Suppressor macrophage (primary cell): ENCODE results near the gene NUP210L.

Experiments used
- DNase-seq, 4 experiments: peaks; one replicate each; pipeline ENCODE4 v3.0.0-alpha.2; 2020 to 2022

NUP210L gene

DNA sequence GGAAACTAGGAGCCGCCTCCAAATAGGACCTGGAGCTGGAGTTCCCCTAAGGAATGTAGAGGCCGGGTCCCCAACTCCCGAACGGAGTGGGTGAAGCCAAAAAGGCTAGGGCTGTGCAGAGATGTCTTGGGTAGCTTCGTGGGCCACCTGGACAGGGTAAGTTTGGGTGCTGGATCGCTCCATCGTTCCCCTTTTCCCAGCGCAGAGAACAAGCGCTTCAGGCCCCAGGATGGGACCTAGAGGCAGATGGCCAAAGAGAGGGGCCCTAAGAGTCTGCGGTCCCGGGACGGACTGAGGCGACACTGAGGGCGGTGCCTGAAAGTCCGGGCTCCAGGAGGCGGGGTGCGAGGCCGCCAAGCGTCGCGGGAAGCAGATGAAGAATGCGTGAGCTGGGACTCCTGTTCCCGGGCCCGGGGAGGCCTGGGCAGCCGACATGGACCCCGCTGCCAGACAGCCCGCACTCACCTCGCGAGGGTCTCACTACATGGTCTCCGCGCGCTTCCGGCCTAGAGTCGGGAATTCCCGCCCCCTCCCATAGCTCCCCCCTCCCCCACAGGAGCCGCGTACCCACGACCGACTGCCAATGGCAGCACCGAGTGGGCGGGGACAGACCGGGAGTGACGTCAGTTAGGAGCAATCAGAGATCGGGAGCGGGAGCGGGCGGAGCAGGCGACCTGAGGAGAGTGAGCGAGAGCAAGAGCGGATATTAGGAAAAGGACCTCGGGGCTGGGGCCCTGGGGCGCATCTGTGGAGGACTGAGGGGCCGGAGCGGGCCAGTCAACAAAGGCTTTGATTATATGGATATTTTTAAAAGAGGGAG is 191.6 kb downstream of the NUP210L start, which contains the start of gene SLC39A1:
SLC39A1 (minus strand) TSS at position 508 of the 820 bp plus-strand sequence. CDS start 822 bp downstream, outside the sequence.
- DNase-seq = peak; percentile 96 to 99 (median 98)

DNA sequence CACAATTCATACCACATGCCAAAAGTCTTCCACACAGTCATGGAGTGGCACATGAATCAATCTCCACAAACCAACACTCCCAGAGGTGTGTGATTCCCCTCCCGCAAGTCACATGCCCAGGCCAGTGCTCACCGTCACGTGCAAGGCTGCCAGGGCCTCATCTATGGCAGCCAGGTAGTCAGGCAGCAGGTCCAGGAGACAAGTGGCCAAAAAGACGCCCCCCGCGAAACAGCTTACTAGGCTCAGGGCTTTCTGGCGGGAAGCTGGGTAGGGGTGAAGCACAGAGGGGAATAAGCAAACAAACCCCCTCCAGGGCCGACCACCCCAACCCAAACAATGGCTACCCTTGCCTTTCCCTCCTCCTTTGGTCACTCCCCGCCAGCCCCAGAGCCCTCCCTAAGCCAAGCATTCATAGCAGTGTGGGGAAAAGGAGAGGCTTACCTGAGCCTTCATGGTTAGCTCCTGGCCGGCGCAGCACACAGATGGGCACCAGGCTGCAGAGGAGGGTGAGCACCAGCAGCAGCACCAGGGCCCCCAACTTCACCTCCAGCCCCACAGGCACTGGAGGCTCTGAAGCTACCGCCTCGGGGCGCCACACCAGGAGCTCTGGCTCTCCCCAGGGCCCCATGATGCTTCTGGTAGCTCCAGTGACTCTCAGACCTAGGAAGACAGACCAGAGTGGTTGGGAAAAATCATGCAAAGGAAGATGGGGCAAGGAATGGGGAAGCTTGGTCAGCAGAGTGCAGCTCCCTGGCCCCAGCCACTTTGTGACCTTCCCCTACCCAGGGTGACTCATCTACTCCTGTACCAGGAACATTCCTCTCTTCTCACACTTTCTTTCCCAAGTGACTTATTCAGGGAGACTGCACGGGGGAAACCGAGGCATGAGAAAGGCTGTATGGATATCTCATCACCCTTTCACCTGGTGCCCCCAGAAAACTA is 192.5 kb downstream of the NUP210L start:
- DNase-seq = peak; percentile 71 to 86 (median 85)

DNA sequence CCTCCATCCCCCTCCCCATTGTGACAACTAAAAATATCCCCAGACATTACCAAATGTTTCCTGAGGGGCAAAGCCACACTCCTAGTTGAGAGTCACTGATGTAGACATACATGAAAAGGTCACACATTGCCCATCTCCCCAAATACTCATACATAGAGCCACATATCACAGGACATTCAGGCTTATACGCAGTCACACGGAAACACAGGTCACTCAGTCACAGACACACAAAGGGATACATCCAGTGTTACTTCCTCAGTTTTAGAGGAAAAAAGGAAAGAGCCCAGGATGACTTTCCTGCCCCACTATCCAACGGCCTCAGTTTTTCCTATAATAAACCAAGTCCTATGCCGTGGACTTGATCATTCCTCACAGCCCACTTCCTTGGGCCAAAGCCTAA is 193.5 kb downstream of the NUP210L start:
- DNase-seq = peak in 1 of 4 experiments; percentile 40

DNA sequence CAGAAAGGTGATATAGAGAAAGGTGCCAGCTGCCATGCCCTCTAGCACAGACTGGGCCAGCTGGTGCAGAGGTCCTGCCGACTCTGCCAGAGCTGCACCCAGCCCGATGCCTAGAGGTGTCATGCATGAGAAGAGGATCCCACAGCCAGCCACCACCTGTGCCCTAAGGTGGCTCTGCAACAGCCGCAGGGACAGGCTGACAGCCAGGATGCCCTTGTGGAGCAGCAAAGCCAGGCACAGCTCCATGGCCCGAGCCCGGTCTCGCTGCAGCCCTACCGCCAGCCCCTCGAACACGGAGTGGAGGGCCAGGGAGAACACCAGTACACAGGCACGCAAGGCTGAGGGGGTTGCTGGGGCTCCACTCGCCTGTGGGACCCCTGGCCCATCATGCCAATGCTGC is 194.7 kb downstream of the NUP210L start:
- DNase-seq = no peak

DNA sequence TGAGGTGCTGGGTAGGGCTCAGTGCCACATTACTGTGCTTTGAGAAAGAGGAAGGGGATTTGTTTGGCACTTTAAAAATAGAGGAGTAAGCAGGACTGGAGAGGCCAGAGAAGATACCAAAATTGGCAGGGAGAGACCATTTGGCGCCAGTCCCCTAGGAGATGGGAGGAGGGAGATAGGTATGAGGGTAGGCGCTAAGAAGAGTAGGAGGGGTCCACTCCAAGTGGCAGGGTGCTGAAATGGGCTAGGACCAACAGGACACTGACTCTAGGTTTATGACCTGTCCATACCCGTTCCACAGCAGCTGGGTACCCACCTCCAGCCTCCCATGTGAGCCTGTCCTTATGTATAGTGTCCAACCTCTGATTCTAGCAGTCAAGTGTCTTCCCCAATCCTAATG is 195.4 kb downstream of the NUP210L start:
- no peak for DNase-seq

DNA sequence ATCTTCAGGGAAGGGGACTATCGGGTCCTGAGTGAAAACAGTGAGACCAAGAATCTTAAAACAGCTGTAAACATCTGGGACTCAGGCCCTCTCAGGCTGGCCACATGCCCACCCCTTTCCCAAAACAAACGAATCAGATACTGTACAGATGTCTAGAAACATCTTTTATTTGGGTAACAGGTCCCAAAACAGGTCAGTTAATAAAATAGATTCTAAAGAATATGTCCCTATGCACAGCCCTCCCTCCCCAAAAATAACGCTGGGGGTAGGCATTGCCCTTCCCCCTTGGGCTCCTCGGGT is 196.0 kb downstream of the NUP210L start:
- no peak for DNase-seq

DNA sequence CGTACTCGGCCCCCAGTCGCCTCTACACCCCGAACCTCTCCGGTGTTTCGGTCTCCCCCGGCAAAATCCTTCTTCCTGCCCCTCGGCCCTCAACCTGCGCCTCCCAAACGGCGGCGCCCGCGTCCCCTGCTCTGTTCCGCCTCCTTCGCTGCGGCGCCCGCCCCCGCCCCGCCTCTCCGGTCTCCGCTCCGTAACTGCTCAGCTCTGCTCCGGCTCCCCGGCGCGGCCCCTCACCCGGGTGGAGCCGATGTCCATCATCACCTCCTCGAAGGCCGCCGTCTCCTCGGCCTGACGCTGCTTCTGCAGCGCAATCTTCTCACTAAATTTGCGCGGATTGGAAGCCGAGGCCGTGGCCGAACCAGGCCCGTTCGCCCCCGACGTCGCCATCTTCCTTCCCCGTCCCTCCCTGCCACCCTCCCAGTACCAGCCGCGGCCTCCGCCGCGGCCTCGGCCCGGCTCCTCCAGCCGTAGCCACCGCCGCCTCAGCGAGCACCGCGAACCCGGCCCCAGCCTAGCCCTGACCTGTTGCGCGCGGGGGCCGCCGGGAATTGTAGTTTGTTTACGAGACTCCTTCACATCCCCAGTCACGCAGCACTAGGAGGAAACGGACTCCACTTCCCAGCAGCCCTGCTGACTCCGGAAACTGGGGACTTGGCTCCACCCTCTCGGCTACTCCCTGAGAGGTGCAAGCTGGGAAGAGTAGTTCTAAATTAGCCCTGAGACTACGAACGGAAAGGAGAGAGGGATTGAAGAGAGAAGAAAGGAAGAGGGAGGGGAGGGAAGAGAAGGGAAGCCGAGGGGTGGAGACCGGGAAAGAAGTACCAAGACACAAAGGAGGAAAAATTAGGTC is 196.5 kb downstream of the NUP210L start, which contains the start of gene CRTC2:
CRTC2 (minus strand) TSS at position 502 of the 850 bp plus-strand sequence; CDS start at position 387, 115 bp downstream.
- DNase-seq = peak; percentile 97 to 99 (median 98)

DNA sequence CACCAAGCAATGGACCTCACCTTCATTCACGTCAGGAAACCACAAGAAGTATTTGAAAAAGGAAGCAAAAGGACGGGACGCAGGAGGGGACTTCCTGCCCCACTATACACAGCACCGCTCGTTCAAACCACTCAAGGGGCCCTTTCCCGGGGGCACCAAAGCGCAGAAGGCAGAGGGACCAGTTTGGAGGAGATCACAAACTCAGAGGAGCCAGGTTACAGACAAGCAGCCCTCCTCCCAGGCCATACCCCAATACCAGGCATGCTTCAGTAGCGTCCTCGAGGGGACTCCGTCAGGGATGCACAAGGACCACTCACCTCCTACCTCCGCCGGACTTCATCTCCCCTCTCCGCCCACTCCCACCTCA is 197.1 kb downstream of the NUP210L start:
- DNase-seq = peak in 2 of 4 experiments; percentile 29 to 34

DNA sequence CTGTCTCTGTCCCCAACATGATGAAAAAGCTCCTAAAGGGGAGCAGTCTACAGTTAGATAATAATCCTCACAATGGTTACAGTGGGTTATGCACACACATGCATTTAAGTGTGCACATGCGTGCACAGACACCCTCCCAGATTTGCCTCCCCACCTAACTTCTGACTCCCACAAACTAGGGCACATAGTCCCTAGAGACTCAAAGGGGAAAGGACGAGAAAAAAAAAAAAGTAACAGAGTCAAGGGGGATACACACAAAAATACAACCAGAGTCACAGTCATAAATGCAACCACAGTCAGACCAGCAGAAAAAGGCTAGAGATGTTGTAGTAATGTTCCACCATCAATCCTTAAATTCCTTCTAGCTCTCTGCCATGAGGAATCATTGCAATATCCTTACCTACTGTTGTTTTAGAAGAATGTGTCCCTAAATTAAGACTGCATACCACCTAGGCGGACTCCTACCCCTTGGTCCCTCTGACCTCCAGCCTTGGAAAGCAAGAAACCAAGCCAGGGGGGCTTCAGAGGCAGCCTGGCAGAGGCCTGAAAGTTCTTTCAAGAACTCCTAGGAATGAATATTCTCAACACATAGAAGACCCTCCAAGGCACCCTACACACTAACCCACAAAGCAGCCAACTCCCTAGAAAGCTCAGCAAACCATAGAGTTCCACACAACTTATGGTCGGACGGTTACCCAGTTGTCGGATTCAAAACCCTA is 197.7 kb downstream of the NUP210L start:
- DNase-seq = no peak

DNA sequence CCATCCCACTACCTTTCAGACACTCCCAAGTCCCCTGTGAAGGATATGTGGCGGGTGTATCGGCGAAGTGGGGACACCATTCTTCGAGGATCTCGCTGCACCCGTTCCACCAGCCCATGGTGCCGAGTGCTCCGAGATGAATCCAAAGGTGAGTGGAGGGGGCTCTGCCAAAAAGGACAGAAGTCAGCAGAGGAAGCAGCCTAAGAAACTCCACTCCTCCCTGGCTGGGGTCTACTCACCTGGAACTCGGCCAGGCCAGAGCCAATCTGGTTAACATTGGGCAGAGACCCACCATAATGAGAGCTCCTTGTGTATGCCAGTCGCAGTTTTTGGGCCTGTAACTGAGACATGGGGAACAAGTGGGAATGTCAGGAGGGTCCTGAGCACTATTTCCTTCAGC is 200.0 kb downstream of the NUP210L start:
- DNase-seq = no peak

DNA sequence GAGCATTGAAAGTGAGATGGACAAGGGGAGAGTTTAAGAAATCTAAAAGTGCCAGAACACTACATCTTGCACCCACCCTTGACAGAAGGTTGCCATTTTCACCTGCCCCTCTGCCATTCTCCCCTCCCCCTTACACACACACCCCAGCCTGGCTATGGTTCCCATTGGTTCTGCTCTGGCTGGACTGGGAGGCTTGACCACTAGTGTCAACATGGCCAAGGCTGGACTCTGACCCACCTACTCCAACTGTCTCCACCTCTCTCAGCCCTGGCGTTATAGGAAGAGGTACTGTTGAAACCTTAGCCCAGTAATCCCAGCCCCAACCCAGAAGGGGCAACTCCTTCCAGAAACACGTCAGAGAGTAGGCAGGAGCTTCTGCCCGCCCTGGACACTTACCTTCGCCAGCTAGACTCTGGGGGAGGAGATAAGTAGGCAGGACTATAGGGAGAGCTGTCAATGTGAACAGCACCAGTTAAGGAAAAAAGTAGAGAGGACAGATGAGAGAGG is 201.0 kb downstream of the NUP210L start:
- no peak for DNase-seq

DNA sequence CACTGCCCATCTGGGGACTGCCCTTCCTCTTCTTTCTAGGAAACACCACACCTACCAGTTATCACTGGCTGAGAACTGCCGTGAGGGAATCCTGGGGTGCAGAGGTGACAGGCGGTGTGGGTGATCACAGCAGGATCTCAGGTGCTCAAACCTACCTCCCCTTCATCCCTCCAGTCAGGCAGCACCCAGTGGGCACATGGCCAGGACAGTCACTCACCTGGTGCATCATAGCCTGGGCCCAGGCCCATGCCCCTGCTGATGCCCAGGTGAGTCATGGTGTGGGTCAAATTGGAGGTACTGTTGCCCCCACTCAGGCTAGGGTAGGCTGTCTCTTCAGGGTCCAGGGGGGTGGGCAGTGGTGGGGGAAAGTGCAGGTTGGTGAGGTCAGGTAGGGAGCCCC is 203.1 kb downstream of the NUP210L start:
- DNase-seq = no peak

DNA sequence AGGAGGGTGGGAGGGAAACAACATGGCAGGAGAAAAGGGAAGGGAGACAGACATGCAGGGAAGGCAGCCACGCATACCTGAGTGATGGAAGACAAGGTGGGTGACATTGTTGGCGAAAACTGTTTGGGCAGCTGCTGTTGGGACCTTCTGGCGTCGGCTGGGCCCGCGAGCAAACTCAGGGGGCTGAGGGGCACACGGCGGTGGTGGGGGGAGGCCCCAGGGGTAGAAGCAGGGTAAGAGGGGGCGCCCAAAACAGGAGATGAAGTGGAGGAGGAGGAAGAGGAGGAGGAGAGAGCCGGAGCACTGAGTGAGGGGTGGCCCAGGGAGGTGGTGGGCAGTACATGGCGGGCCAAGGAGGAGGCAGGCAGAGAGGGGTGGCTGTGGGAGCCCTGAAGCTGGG is 203.7 kb downstream of the NUP210L start:
- DNase-seq = no peak

DNA sequence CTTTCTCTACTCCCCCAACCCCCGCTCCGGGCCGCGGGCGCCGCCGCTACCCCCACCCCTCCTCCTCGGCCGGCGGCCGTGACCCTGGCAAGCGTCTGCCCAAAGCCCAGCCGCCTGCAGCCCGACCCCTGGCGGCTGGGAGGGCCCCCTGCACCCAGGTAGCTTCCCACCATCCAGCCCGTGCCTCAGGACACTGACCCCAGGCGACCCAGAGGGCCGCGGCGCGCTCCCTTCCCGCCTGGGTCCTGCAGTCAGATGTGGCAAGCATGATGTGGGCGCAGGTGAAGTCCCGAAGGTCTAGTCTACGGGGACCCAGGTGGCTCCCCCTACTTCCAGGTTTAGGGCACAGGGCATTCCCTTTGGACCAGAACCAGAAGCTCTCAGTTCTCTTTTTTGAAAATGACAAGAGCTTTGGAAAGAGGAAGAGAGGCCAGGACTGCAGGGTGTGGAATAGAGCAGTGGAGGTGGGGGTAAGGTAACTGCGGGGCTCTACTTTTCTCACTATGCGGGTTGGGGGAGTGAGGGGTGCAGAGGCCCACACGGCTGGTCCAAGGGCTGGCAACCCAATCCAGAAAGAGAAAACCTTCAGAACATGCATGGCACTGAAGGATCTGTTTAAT is 208.1 kb downstream of the NUP210L start, which contains the start of gene DENND4B:
DENND4B (minus strand) TSS at position 97 of the 620 bp plus-strand sequence. CDS start 2,344 bp downstream, outside the sequence.
- DNase-seq = peak; percentile 91 to 95 (median 94)

DNA sequence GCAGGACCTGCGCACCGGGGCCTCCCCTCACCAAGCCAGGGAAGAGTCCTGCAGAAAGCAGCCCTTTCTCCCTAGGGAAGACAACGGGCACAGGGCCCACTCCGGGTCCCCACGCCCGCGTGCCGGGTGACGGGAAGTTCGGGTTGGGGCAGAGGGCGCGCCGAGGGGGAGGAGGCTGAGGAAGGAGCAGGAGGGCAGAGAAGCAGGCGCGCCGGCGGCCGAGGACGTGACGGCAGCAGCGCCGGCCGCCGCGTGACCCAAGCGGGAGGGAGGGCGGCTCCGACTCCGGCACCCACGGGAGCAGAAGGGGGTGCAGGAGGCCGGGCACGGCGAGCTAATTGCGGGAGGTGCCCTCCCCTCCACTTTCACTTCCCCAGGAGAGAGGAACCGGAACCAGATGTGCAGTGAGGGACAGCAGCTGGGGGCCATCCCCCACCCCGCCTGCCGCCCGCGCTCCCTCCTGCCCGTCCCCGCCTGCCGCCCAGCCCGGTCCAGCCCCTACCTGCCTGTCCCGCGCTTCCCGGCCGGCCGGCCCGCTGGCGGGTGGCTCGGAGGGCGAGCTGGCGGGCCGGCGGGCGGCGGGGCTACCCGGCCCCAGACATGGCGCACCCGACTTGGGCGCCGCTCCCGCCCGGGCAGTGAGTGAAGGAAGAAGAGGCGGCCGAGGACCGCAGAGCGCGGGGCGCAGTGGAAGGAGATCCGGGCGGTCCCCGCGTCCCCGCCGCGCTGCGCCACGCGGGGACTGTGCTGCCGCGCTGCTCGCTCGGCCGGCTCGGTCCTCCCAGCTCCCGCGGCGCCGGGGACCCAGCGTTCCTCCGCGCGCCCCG is 208.9 kb downstream of the NUP210L start:
- DNase-seq = peak; percentile 98 to 100 (median 99)

DNA sequence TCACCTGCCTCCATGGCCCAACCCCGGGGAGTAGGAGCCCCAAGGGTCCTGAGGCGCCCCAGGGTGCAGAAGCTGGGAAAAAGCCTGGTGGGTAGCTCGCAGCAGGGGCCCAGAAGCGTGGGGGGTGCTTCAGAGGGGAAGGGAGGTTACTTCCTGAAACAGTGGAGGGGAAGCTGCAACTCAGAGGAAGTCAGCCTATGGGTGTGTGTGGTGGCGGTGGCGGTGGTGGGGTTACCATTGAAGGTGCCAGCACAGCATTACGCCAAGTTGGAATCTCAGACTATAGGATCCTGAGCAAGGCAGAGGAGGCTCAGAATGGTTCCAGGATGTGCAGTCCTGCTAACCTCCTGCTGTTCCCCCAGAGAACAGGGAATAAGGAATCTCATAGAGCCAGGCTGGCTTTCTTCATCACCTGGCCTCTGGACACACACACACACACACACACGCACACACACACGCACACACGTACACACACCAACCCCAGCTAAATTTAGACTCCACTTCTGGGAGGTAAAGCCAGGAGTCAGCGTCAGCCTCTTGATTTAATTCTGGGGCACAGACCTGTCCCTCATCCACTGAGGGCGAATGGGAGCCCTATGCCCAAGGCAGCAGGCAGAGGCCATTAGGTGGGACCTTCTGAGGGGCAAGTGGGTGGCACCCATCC is 209.6 kb downstream of the NUP210L start:
- peak; percentile 91 to 96 (median 95) for DNase-seq

DNA sequence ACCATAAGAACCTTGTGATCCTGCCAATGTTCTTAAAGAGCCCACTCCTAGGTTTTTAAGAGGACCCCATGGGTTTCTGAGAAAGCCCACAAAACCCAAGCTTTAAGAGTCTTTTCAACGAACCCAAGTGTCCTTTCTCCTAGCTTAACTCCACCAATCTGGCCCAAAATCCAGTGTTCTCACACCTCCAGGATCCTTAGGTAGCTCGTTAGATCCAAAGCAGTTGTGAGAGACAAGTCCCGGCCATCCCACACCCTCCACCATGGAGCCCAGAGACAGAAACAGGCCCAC is 210.1 kb downstream of the NUP210L start:
- DNase-seq = no peak

DNA sequence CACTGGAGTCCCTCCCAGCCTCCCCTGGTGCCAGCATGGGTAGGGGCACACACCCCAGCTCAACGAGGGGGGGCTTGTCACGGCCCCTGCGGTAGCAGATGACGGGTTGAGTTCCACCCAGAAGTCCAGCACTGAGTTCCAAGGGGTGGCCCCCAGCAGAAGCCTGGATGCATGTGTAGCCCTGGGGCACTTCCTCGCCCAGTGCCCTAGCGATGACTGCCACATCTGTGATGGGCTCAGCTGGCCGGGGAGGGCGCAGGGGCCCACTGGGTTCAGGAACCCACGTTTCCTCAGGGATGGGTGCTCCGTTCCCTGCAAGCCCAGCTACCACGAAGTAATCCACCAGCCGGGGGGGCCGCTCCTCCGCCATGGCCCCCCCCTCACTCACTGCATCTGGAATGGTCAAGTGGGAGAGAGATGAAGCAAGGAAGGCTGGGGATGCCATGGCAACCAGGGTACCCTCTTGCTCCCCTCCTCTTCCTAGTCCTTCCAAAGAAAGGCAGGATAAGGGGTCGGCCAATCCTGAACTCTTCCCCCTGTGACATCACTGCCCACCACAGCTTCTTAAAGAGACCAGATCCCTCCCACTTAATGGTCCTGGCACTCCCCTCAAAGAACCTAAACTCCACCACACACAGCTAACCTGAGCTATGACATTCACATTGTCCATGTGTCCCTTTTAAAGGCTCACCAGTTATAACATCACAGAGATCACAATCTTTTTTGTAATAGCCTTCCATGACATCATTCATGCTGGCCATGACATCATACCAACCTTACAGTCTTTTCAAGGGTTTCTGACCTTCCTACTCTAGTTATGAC is 210.7 kb downstream of the NUP210L start:
- DNase-seq = peak; percentile 55 to 86 (median 79)
